ENCODE results near the gene ANKRD33B. TPM values are rescaled to one million over a fixed set of nuclear protein-coding genes. Genes with fewer than 3 reads are reported as not detected.

Gene ANKRD33B
- total and polyA plus RNA-seq, 9 of the 15 experiments (the other 6 are each of a cell fraction or from before 2014, with no cell fraction given) = 0.10 to 1.7 (median 0.40) TPM

- FAIRE-seq (no peak), DNase-seq (ENCODE audit: extremely low read depth in 1 of 4, low spot score in 3 of 4) (no peak), ATAC-seq (peak; percentile 32; the same call in 2 of the 3 replicates)
- Histone ChIP-seq H3K4me1 (replicated peaks in 1 of 2; ENCODE audit: control insufficient read depth in 2 of 2, insufficient read depth in 2 of 2, low read length in 2 of 2) (peaks cover 0 to 4% of the 10 kb centered on the region in 2 experiments; a peak in 1 of 5 replicates), H3K4me2 (ENCODE audit: insufficient read depth, low read length) (no peak overlapping the region), H3K4me3 (no peak overlapping the region), H3K9me3 (replicated peaks; ENCODE audit: control insufficient read depth, insufficient read depth, low read depth, low read length) (peaks cover 7% of the 10 kb centered on the region), H3K9me1 (ENCODE audit: control insufficient read depth, insufficient read depth, low read length) (no peaks in the 10 kb centered on the region), H3K79me2 (ENCODE audit: control insufficient read depth, insufficient read depth, low read length) (no peaks in the 10 kb centered on the region), H2AFZ (ENCODE audit: low read depth, low read length) (no peak overlapping the region), H3K9ac (ENCODE audit: insufficient read depth in 1 of 2, low read depth in 2 of 2, low read length in 2 of 2) (no peak overlapping the region), H3K27ac (ENCODE audit: extremely low read depth, low read depth, low read length) (no peak overlapping the region), H3K36me3 (ENCODE audit: control insufficient read depth, insufficient read depth, low read length) (no peaks in the 10 kb centered on the region), H3K27me3 (ENCODE audit: control insufficient read depth in 2 of 2, insufficient read depth in 2 of 2, low read length in 2 of 2) (peaks cover 18 to 46% of the 10 kb centered on the region in 2 experiments; a peak in 4 of 5 replicates), H4K20me1 (replicated peaks; ENCODE audit: control insufficient read depth, insufficient read depth, low read length) (no peaks in the 10 kb centered on the region)
- BruUV-seq (replicated peaks) = no TSS peak
- WGBS (ENCODE audit: insufficient coverage, low coverage, missing lambda C conversion rate) = 9% methylated on average over 11 of the region's 11 CpGs
- in situ Hi-C loops (cut with MboI) (no loop called here), intact Hi-C loops (cut with micrococcal nuclease) (no loop called here)
- ChIA-PET POLR2A (interaction anchor here (0.9 to 1.1 kb wide), 2 partner anchors 14 to 77 kb away, joined by 3 read pairs; no protein-coding TSS in a partner anchor), CTCF (ENCODE audit: low intra/inter-chr PET ratio) (no interaction called here)
- TF ChIP-seq FOSL1 (tag; conservative IDR thresholded peaks at IDR 0.05) (no peak), CBX1 (IDR thresholded peaks at IDR 0.05; ENCODE audit: low read depth) (no peak), SP1 (CRISPR knock-in tag; IDR thresholded peaks at IDR 0.05) (no peak), MTA3 (IDR thresholded peaks at IDR 0.05; ENCODE audit: borderline replicate concordance) (no peak), ZNF316 (IDR thresholded peaks at IDR 0.05) (no peak), ZNF512 (tag; IDR thresholded peaks at IDR 0.05) (no peak), ZNF277 (CRISPR knock-in tag; IDR thresholded peaks at IDR 0.05; ENCODE audit: borderline replicate concordance) (no peak), BRF2 (IDR thresholded peaks at IDR 0.05; ENCODE audit: borderline replicate concordance, insufficient read depth, insufficient read length) (no peak)
These were observed 72.0 kb downstream of the ANKRD33B start for GRCh38 chr5:10635867-10636350.

Data from K562 (cell line).